H1 (cell line): ENCODE data around the gene HOGA1. TPM values are rescaled to one million over a fixed set of nuclear protein-coding genes. Genes with fewer than 3 reads are reported as not detected.

Experiments
- CTCF ChIA-PET: fragments of 300-600 bp; sonication (Branson Sonifier 250); formaldehyde crosslinking; loops from one replicate; lab custom pipeline; 2021; ENCODE audit not compliant: partially characterized antibody; lab: Charles Lee
- POLR2A ChIA-PET: fragments of 300-600 bp; sonication (Branson Sonifier 250); formaldehyde crosslinking; loops from one replicate; lab custom pipeline; 2021; ENCODE audit warnings: inconsistent platforms; ENCODE audit not compliant: partially characterized antibody; lab: Charles Lee
- DNase-seq, 2 experiments: peaks; one replicate each; pipeline versions ENCODE4 v3.0.0 to v3.0.0-alpha.2; 2010 to 2022; ENCODE audit warnings: low spot score in 2 of 2, low read depth in 1 of 2, mixed read lengths in 1 of 2
- FAIRE-seq: peaks from 2 replicates; lab custom pipeline; 2011; peaks lifted over from hg19 to GRCh38; lab: Jason Lieb, UNC
- H2AFZ ChIP-seq: 2 replicates; pipeline ENCODE4 v1.8.1; 2012; ENCODE audit warnings: low read length, inconsistent platforms
- H2AK5ac ChIP-seq: 2 replicates; pipeline ENCODE4 v1.6.1; 2013; ENCODE audit warnings: low read depth, low read length
- H2BK120ac ChIP-seq: replicated peaks from 2 replicates; pipeline ENCODE3; 2013; ENCODE audit warnings: low read depth, low read length, inconsistent platforms
- H2BK12ac ChIP-seq: 2 replicates; pipeline ENCODE4 v1.6.1; 2013; ENCODE audit warnings: low read depth, low read length
- H2BK15ac ChIP-seq: 2 replicates; pipeline ENCODE4 v1.6.1; 2013; ENCODE audit warnings: low read length
- H2BK20ac ChIP-seq: 2 replicates; pipeline ENCODE4 v1.6.1; 2013; ENCODE audit warnings: low read length
- H2BK5ac ChIP-seq: 2 replicates; pipeline ENCODE4 v1.6.1; 2013; ENCODE audit warnings: low read depth, low read length
- H3K14ac ChIP-seq: 2 replicates; pipeline ENCODE4 v1.6.1; 2013; ENCODE audit warnings: inconsistent platforms; ENCODE audit not compliant: insufficient read length
- H3K18ac ChIP-seq: 2 replicates; pipeline ENCODE4 v1.6.1; 2013; ENCODE audit warnings: low read length; ENCODE audit errors: extremely low read depth
- H3K23ac ChIP-seq: 2 replicates; pipeline ENCODE4 v1.6.1; 2013; ENCODE audit warnings: inconsistent platforms; ENCODE audit not compliant: insufficient read length
- H3K23me2 ChIP-seq: 2 replicates; pipeline ENCODE4 v1.6.1; 2013; ENCODE audit warnings: low read depth, low read length
- H3K27ac ChIP-seq: 2 replicates; pipeline ENCODE4 v1.6.1; 2011; ENCODE audit warnings: low read depth, low read length, inconsistent platforms
- H3K27me3 ChIP-seq, 4 experiments: replicated peaks in 1 of 4; 1 replicate in 1 of 4; 2 replicates in 3 of 4; pipeline versions ENCODE4 v1.6.1 to v1.8.1; 2011 to 2013; ENCODE audit warnings: low read length in 3 of 4, mild to moderate bottlenecking in 3 of 4, inconsistent platforms in 2 of 4, mixed read lengths in 2 of 4, moderate library complexity in 1 of 4; ENCODE audit not compliant: control insufficient read depth in 3 of 4, insufficient read depth in 3 of 4; ENCODE audit errors: extremely low read depth in 1 of 4
- H3K36me3 ChIP-seq, 4 experiments: 2 replicates each; pipeline versions ENCODE4 v1.6.1 to v1.8.1; 2011 to 2013; ENCODE audit warnings: mild to moderate bottlenecking in 4 of 4, low read length in 3 of 4, moderate library complexity in 2 of 4, control low read depth in 1 of 4, inconsistent platforms in 1 of 4; ENCODE audit not compliant: insufficient read depth in 4 of 4, control insufficient read depth in 2 of 4
- H3K4ac ChIP-seq: replicated peaks from 2 replicates; pipeline ENCODE3; 2013; ENCODE audit warnings: low read length, low read depth, mixed read lengths, inconsistent platforms; ENCODE audit not compliant: insufficient read length
- H3K4me1 ChIP-seq, 4 experiments: replicated peaks in 1 of 4; 1 replicate in 1 of 4; 2 replicates in 3 of 4; pipeline versions ENCODE4 v1.6.1 to v1.8.1; 2011 to 2013; ENCODE audit warnings: low read length in 3 of 4, inconsistent platforms in 2 of 4, mixed read lengths in 1 of 4; ENCODE audit not compliant: insufficient read depth in 4 of 4, control insufficient read depth in 3 of 4
- H3K4me2 ChIP-seq, 2 experiments: 2 replicates each; pipeline versions ENCODE4 v1.6.1 to v1.8.1; 2011 to 2013; ENCODE audit warnings: low read depth in 2 of 2, low read length in 2 of 2, control low read depth in 1 of 2, inconsistent platforms in 1 of 2, mild to moderate bottlenecking in 1 of 2; ENCODE audit not compliant: insufficient read depth in 1 of 2
- H3K4me3 ChIP-seq, 4 experiments: fragments of 200-600, 300-600 bp in 1 of 4; sonication (generic), shearing (Covaris generic), sonication (Bioruptor Twin) in 1 of 4; 2 replicates each; pipeline versions ENCODE4 v1.5.1 to v1.8.1; 2011 to 2016; ENCODE audit warnings: low read length in 4 of 4, low read depth in 3 of 4, control low read depth in 2 of 4, inconsistent platforms in 2 of 4, mild to moderate bottlenecking in 2 of 4, mixed read lengths in 1 of 4, moderate library complexity in 1 of 4; ENCODE audit not compliant: insufficient read depth in 2 of 4; ENCODE audit errors: extremely low read depth in 1 of 4
- H3K56ac ChIP-seq: replicated peaks from 2 replicates; pipeline ENCODE3; 2013; ENCODE audit warnings: low read depth, mild to moderate bottlenecking, mixed read lengths, low read length, inconsistent platforms; ENCODE audit not compliant: insufficient read length
- H3K79me1 ChIP-seq: 2 replicates; pipeline ENCODE4 v1.6.1; 2013; ENCODE audit warnings: low read depth, low read length, control low read depth
- H3K79me2 ChIP-seq, 2 experiments: 2 replicates each; pipeline versions ENCODE4 v1.6.1 to v1.8.1; 2012 to 2013; ENCODE audit warnings: low read length in 2 of 2, mild to moderate bottlenecking in 2 of 2, inconsistent platforms in 1 of 2; ENCODE audit not compliant: insufficient read depth in 2 of 2, control insufficient read depth in 1 of 2
- H3K9ac ChIP-seq, 4 experiments: replicated peaks in 1 of 4; 1 replicate in 1 of 4; 2 replicates in 3 of 4; pipeline versions ENCODE4 v1.6.1 to v1.8.1; 2011 to 2013; ENCODE audit warnings: low read depth in 3 of 4, low read length in 3 of 4, control low read depth in 2 of 4, mild to moderate bottlenecking in 2 of 4, moderate library complexity in 2 of 4, inconsistent platforms in 1 of 4; ENCODE audit errors: extremely low read depth in 1 of 4
- H3K9me3 ChIP-seq, 2 experiments: 2 replicates each; pipeline versions ENCODE4 v1.6.1 to v1.8.1; 2012 to 2013; ENCODE audit warnings: mild to moderate bottlenecking in 2 of 2, moderate library complexity in 2 of 2, control low read depth in 1 of 2, inconsistent platforms in 1 of 2, low read depth in 1 of 2, low read length in 1 of 2, mixed read lengths in 1 of 2; ENCODE audit not compliant: insufficient read depth in 2 of 2
- H4K20me1 ChIP-seq, 2 experiments: replicated peaks in 1 of 2; 2 replicates each; pipeline versions ENCODE3 to v1.8.1; 2011 to 2013; ENCODE audit warnings: inconsistent platforms in 2 of 2, low read length in 2 of 2, mild to moderate bottlenecking in 1 of 2; ENCODE audit not compliant: insufficient read depth in 2 of 2, control insufficient read depth in 1 of 2
- H4K5ac ChIP-seq: 2 replicates; pipeline ENCODE4 v1.6.1; 2013; ENCODE audit warnings: low read length, low read depth, mixed read lengths, inconsistent platforms; ENCODE audit not compliant: insufficient read length
- H4K8ac ChIP-seq: 2 replicates; pipeline ENCODE4 v1.8.0; 2013; ENCODE audit warnings: mild to moderate bottlenecking, moderate library complexity, low read length, inconsistent platforms; ENCODE audit not compliant: insufficient read depth; ENCODE audit errors: extremely low read depth
- H4K91ac ChIP-seq: replicated peaks from 2 replicates; pipeline ENCODE3; 2013; ENCODE audit warnings: low read length, mixed read lengths, inconsistent platforms; ENCODE audit not compliant: insufficient read length
- POU5F1 ChIP-seq: IDR thresholded peaks from 2 replicates; pipeline ENCODE4 v1.6.1; 2011; ENCODE audit warnings: low read depth, mild to moderate bottlenecking, low read length, moderate library complexity
- ZNF274 ChIP-seq: IDR thresholded peaks from 2 replicates; pipeline ENCODE4 v1.7.0; 2012; ENCODE audit warnings: low read length, borderline replicate concordance; ENCODE audit errors: extremely low read depth
- WGBS, 2 experiments: shearing (Covaris generic) in 1 of 2; methylation state at CpG; one replicate each; pipeline versions ENCODE4 v1.1.6 to v1.1.7; 2013 to 2015; ENCODE audit warnings: low lambda C conversion rate in 2 of 2, mixed read lengths in 2 of 2, inconsistent platforms in 1 of 2, low coverage in 1 of 2, missing lambda C conversion rate in 1 of 2; ENCODE audit not compliant: insufficient replicate concordance in 2 of 2, insufficient coverage in 1 of 2, insufficient read length in 1 of 2; ENCODE audit errors: extremely low coverage in 1 of 2, missing lambda C conversion rate in 1 of 2; 5-methylcytosine and 5-hydroxymethylcytosine counted together
- polyA plus RNA-seq, 7 experiments: library from polyadenylated mRNA; depleted of rRNA in 3 of 7; stranded (reverse) in 5 of 7; unstranded in 2 of 7; fragments of >200 nt in 5 of 7; fragments of 200-250 nt in 2 of 7; gene quantifications; 1 replicate in 5 of 7; 2 replicates in 1 of 7; 4 replicates in 1 of 7; pipeline versions ENCODE4 v1.2.1 to v1.2.3, GENCODE V29; 2011 to 2013; ENCODE audit warnings: missing spikeins in 2 of 7, mixed read lengths in 2 of 7
- total RNA-seq: library from RNA; stranded (reverse); fragmentation: NEBNext Ultra II Directional; extraction: Animal tissue kit (Norgen Biotek cat#: 25700); gene quantifications from 2 replicates; pipeline ENCODE4 v1.2.1, GENCODE V29; 2021

The HOGA1 gene
- total and polyA plus RNA-seq, 2 of the 8 experiments (the other 6 are each of a cell fraction or from before 2014, with no cell fraction given), result 0.28 to 1.00 TPM

- Histone ChIP-seq H3K4ac (no peak overlapping the region), H4K20me1 (peaks cover 0 to 4% of the 10 kb centered on the region in 2 experiments), H3K18ac (no peak overlapping the region), H4K91ac (no peak overlapping the region), H4K8ac (no peak overlapping the region), H2BK15ac (no peak overlapping the region), H2BK20ac (no peak overlapping the region), H2BK5ac (no peak overlapping the region), H2BK12ac (no peak overlapping the region), H3K79me1 (no peaks in the 10 kb centered on the region), H2AFZ (no peak overlapping the region), H2AK5ac (no peak overlapping the region), H3K4me2 (no peak overlapping the region), H3K27ac (no peak overlapping the region), H3K36me3 (peaks cover 0 to 3% (median 2%) of the 10 kb centered on the region in 4 experiments; a peak in 1 of 8 replicates), H3K23me2 (no peaks in the 10 kb centered on the region), H2BK120ac (no peak overlapping the region), H3K4me3 (no peak overlapping the region), H3K14ac (no peak overlapping the region), H3K9ac (no peak overlapping the region), H3K9me3 (no peaks in the 10 kb centered on the region), H3K23ac (no peak overlapping the region), H3K56ac (no peak overlapping the region), H4K5ac (no peak overlapping the region), H3K79me2 (no peaks in the 10 kb centered on the region), H3K4me1 (no peaks in the 10 kb centered on the region), H3K27me3 (no peaks in the 10 kb centered on the region)
- POLR2A ChIA-PET, result interaction anchor here (1.6 kb wide), 1 partner anchor 8 kb away, joined by 5 read pairs; no protein-coding TSS in a partner anchor
- DNase-seq, result no peak
- 77% methylated on average over 4 of the region's 4 CpGs; no CpG with 5 or more reads in 1 of the 2 experiments for WGBS, 2 experiments
- CTCF ChIA-PET, result interaction anchor here (0.6 to 12.2 kb wide), 3 partner anchors 31 to 1609 kb away, joined by 3 to 152 read pairs (median 3); partner anchors contain the start of gene ANKRD2
- TF ChIP-seq POU5F1 (no peak), ZNF274 (no peak)
- no peak for FAIRE-seq
Observed at GRCh38 chr10:97618733-97619132, 34.5 kb downstream of the HOGA1 start.
